ENCODE measurements around the gene PWWP2B. TPM values are rescaled to one million over a fixed set of nuclear protein-coding genes. Genes with fewer than 3 reads are reported as not detected.

The PWWP2B gene
- total and polyA plus RNA-seq, 10 of the 15 experiments (the other 5 are each of a cell fraction or from before 2014, with no cell fraction given) = 0.04 to 0.87 (median 0.35) TPM; not detected in 4

DNA sequence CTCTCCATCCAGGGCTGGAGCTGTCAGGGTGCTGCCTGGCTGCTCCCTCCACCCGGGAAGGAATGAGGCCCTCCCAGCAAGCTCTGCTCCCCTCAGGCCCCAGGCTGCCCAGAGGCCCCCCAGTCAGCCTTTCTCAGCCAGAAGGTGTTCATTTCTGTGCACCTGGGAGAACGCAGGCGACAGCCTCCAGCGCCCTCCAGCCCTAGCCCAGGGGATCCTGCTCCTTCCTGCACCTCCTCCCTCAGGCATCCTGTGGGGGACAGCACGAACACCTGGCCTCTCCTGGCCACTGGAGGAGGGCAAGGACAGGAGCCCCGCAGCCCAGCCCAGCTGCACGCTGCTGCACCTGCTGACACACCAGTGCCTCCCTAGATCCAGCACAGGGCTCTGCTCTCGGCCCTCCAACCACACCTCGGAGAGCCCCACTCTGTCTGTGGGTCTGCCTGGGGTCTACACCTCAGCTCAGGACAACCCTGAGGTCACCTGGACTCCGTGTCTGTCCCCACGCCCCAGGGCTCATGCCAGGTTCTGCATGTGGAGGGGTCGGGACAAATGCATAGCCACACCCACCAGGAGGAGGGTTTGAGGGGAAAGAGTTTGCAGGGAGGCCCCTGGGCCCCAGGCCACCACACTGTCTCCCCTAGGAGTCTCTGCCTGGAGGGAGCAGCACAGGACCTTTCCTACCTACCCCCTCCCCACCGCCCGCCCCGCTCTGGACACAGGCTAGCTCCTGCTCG, 7.4 kb upstream of the PWWP2B start:
- SMC1A ChIA-PET (ENCODE audit: uncharacterized antibody, unreplicated experiment) = no interaction called here
- BruUV-seq (replicated peaks) = no TSS peak
- H3K4me1 ChIP-seq (ENCODE audit: control insufficient read depth, insufficient read depth, low read length) = no peaks in the 10 kb centered on the region; the same call in 1 of the 2 replicates
- H3K4me3 ChIP-seq = no peak overlapping the region
- no peak overlapping the region for H3K9ac ChIP-seq (ENCODE audit: control insufficient read depth, insufficient read depth, low read length)
- RAD21 ChIA-PET (ENCODE audit: unreplicated experiment) = no interaction called here
- ATAC-seq (peak; percentile 19; the same call in 2 of the 3 replicates), FAIRE-seq (no peak), DNase-seq (ENCODE audit: low read depth, low spot score) (no peak)
- POLR2A ChIA-PET = no interaction called here
- H3K36me3 ChIP-seq (ENCODE audit: control insufficient read depth in 2 of 2, insufficient read depth in 2 of 2, low read length in 1 of 2) = no peaks in the 10 kb centered on the region
- TF ChIP-seq KDM1A (IDR thresholded peaks at IDR 0.05; ENCODE audit: borderline replicate concordance) = no peak
- TF ChIP-seq MTA2 (IDR thresholded peaks at IDR 0.05; ENCODE audit: low read depth) = no peak
- TF ChIP-seq ZNF217 (IDR thresholded peaks at IDR 0.05) = no peak
- no peak for TF ChIP-seq SIN3A (IDR thresholded peaks at IDR 0.05; ENCODE audit: low read depth, low read length)
- TF ChIP-seq RUNX3 (IDR thresholded peaks at IDR 0.05; ENCODE audit: low read length) = no peak
- no peak for TF ChIP-seq CBX3 (IDR thresholded peaks at IDR 0.05; ENCODE audit: borderline replicate concordance, low read depth)
- TF ChIP-seq MEF2B (IDR thresholded peaks at IDR 0.05; ENCODE audit: partially characterized antibody, poor library complexity, severe bottlenecking) = no peak
- TF ChIP-seq, protein P1, sequence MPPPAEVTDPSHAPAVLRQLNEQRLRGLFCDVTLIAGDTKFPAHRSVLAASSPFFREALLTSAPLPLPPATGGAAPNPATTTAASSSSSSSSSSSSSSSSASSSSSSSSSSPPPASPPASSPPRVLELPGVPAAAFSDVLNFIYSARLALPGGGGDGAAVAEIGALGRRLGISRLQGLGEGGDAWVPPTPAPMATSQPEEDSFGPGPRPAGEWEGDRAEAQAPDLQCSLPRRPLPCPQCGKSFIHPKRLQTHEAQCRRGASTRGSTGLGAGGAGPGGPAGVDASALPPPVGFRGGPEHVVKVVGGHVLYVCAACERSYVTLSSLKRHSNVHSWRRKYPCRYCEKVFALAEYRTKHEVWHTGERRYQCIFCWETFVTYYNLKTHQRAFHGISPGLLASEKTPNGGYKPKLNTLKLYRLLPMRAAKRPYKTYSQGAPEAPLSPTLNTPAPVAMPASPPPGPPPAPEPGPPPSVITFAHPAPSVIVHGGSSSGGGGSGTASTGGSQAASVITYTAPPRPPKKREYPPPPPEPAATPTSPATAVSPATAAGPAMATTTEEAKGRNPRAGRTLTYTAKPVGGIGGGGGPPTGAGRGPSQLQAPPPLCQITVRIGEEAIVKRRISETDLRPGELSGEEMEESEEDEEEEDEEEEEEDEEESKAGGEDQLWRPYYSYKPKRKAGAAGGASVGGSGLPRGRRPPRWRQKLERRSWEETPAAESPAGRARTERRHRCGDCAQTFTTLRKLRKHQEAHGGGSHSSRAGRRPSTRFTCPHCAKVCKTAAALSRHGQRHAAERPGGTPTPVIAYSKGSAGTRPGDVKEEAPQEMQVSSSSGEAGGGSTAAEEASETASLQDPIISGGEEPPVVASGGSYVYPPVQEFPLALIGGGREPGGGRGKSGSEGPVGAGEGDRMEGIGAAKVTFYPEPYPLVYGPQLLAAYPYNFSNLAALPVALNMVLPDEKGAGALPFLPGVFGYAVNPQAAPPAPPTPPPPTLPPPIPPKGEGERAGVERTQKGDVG (CRISPR knock-in tag; IDR thresholded peaks at IDR 0.05) = no peak
- no peak for TF ChIP-seq POLR2AphosphoS5 (IDR thresholded peaks at IDR 0.05; ENCODE audit: low read length)
- TF ChIP-seq BCL11A (IDR thresholded peaks at IDR 0.05; ENCODE audit: low read depth, low read length) = no peak
- TF ChIP-seq POLR2A (IDR thresholded peaks at IDR 0.05; ENCODE audit: low read depth, low read length) = no peak
- TF ChIP-seq POLR2AphosphoS2 (IDR thresholded peaks at IDR 0.05; ENCODE audit: low read depth, low read length) = no peak
- TF ChIP-seq, protein P2, sequence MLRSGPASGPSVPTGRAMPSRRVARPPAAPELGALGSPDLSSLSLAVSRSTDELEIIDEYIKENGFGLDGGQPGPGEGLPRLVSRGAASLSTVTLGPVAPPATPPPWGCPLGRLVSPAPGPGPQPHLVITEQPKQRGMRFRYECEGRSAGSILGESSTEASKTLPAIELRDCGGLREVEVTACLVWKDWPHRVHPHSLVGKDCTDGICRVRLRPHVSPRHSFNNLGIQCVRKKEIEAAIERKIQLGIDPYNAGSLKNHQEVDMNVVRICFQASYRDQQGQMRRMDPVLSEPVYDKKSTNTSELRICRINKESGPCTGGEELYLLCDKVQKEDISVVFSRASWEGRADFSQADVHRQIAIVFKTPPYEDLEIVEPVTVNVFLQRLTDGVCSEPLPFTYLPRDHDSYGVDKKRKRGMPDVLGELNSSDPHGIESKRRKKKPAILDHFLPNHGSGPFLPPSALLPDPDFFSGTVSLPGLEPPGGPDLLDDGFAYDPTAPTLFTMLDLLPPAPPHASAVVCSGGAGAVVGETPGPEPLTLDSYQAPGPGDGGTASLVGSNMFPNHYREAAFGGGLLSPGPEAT (IDR thresholded peaks at IDR 0.05; ENCODE audit: low read depth) = no peak
- TF ChIP-seq NR2C1 (IDR thresholded peaks at IDR 0.05) = no peak
- TF ChIP-seq TAF1 (IDR thresholded peaks at IDR 0.05; ENCODE audit: borderline replicate concordance, low read depth, low read length) = no peak
- TF ChIP-seq CHD4 (IDR thresholded peaks at IDR 0.05) = no peak
- no peak for TF ChIP-seq MEF2A (IDR thresholded peaks at IDR 0.05; ENCODE audit: insufficient read depth, low read depth, low read length)
- TF ChIP-seq, protein P3, sequence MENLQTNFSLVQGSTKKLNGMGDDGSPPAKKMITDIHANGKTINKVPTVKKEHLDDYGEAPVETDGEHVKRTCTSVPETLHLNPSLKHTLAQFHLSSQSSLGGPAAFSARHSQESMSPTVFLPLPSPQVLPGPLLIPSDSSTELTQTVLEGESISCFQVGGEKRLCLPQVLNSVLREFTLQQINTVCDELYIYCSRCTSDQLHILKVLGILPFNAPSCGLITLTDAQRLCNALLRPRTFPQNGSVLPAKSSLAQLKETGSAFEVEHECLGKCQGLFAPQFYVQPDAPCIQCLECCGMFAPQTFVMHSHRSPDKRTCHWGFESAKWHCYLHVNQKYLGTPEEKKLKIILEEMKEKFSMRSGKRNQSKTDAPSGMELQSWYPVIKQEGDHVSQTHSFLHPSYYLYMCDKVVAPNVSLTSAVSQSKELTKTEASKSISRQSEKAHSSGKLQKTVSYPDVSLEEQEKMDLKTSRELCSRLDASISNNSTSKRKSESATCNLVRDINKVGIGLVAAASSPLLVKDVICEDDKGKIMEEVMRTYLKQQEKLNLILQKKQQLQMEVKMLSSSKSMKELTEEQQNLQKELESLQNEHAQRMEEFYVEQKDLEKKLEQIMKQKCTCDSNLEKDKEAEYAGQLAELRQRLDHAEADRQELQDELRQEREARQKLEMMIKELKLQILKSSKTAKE (IDR thresholded peaks at IDR 0.05; ENCODE audit: low read depth, poor library complexity, severe bottlenecking) = no peak
- TF ChIP-seq TARDBP (IDR thresholded peaks at IDR 0.05; ENCODE audit: borderline replicate concordance) = no peak
- in situ Hi-C loops (cut with MboI) = no loop called here
- H3K9me3 ChIP-seq (replicated peaks; ENCODE audit: control insufficient read depth, insufficient read depth, low read length) = no peaks in the 10 kb centered on the region
- no peak overlapping the region for H3K27ac ChIP-seq (ENCODE audit: control insufficient read depth, insufficient read depth)
- intact Hi-C loops (cut with micrococcal nuclease; ENCODE audit: unreplicated experiment) = no loop called here
- no peaks in the 10 kb centered on the region; a peak in 1 of 4 replicates for H3K27me3 ChIP-seq (replicated peaks in 1 of 2; ENCODE audit: control insufficient read depth in 2 of 2, insufficient read depth in 2 of 2, low read length in 1 of 2)
- no peak overlapping the region for H2AFZ ChIP-seq (ENCODE audit: control insufficient read depth, low read depth, low read length)
- CTCF ChIA-PET = interaction anchor here (1.1 kb wide), 1 partner anchor 58 kb away, joined by 3 read pairs; no protein-coding TSS in a partner anchor
- 28% methylated on average over 16 of the region's 16 CpGs for WGBS (ENCODE audit: insufficient coverage, insufficient replicate concordance, low lambda C conversion rate, missing lambda C conversion rate)
- no peak overlapping the region for H3K4me2 ChIP-seq (ENCODE audit: control insufficient read depth, insufficient read depth)
- H3K79me2 ChIP-seq (ENCODE audit: control insufficient read depth, insufficient read depth, low read length) = no peaks in the 10 kb centered on the region
- H4K20me1 ChIP-seq (ENCODE audit: control insufficient read depth, insufficient read depth) = no peaks in the 10 kb centered on the region
